Measurements from ENCODE around the gene CD99L2.
"Not testable (repeated sequence)": the region's sequence is repeated elsewhere in the genome, so short reads cannot be mapped to it uniquely, and the experiment has no call there.

Gene CD99L2

GRCh38 chrX:150841456-150842197 is 56.8 kb downstream of the CD99L2 start:
- peak; percentile 67 for DNase-seq (ENCODE audit: low read depth)
- no peak overlapping the region for H3K4me3 ChIP-seq (ENCODE audit: control insufficient read depth, low read depth, low read length)
- TF ChIP-seq CTCF (conservative IDR thresholded peaks at IDR 0.05; ENCODE audit: control insufficient read depth, insufficient read depth, low read depth, low read length): no peak

- no peak overlapping the region for H3K4me3 ChIP-seq (ENCODE audit: control insufficient read depth, low read depth, low read length)
- DNase-seq (ENCODE audit: low read depth): no peak
- no peak for TF ChIP-seq CTCF (conservative IDR thresholded peaks at IDR 0.05; ENCODE audit: control insufficient read depth, insufficient read depth, low read depth, low read length)
Measured at GRCh38 chrX:150837845-150838244, 60.6 kb downstream of the CD99L2 start.

GRCh38 chrX:150834695-150835094 is 63.8 kb downstream of the CD99L2 start:
- TF ChIP-seq CTCF (conservative IDR thresholded peaks at IDR 0.05; ENCODE audit: control insufficient read depth, insufficient read depth, low read depth, low read length): no peak
- DNase-seq (ENCODE audit: low read depth): no peak
- no peak overlapping the region for H3K4me3 ChIP-seq (ENCODE audit: control insufficient read depth, low read depth, low read length)

- no peak for TF ChIP-seq CTCF (conservative IDR thresholded peaks at IDR 0.05; ENCODE audit: control insufficient read depth, insufficient read depth, low read depth, low read length)
- H3K4me3 ChIP-seq (ENCODE audit: control insufficient read depth, low read depth, low read length): no peak overlapping the region
- DNase-seq (ENCODE audit: low read depth): no peak
Measured at GRCh38 chrX:150833454-150834056, 64.9 kb downstream of the CD99L2 start.

- TF ChIP-seq CTCF (conservative IDR thresholded peaks at IDR 0.05; ENCODE audit: control insufficient read depth, insufficient read depth, low read depth, low read length): no peak
- no peak overlapping the region for H3K4me3 ChIP-seq (ENCODE audit: control insufficient read depth, low read depth, low read length)
- no peak for DNase-seq (ENCODE audit: low read depth)
Measured at GRCh38 chrX:150831863-150832262, 66.6 kb downstream of the CD99L2 start.

GRCh38 chrX:150828785-150829184 is 69.7 kb downstream of the CD99L2 start:
- no peak overlapping the region for H3K4me3 ChIP-seq (ENCODE audit: control insufficient read depth, low read depth, low read length)
- DNase-seq (ENCODE audit: low read depth): no peak
- no peak for TF ChIP-seq CTCF (conservative IDR thresholded peaks at IDR 0.05; ENCODE audit: control insufficient read depth, insufficient read depth, low read depth, low read length)

- H3K4me3 ChIP-seq (ENCODE audit: control insufficient read depth, low read depth, low read length): not testable (repeated sequence)
Measured at GRCh38 chrX:150824352-150824751, 74.1 kb downstream of the CD99L2 start.

GRCh38 chrX:150823826-150824225 is 74.6 kb downstream of the CD99L2 start:
- DNase-seq (ENCODE audit: low read depth); H3K4me3 ChIP-seq (ENCODE audit: control insufficient read depth, low read depth, low read length): not testable (repeated sequence)

More at GRCh38 chrX:150824352-150824751, 74.1 kb downstream of the CD99L2 start:
- DNase-seq (ENCODE audit: low read depth): not testable (repeated sequence)
